B cell (primary cell): ENCODE results near the gene STAM. TPM values are rescaled to one million over a fixed set of nuclear protein-coding genes. Genes with fewer than 3 reads are reported as not detected.

Experiments
- ATAC-seq: fragments of 200-7000 bp; cut with Tn5 transposase; one replicate; pipeline ENCODE4 v1.10.0; 2021; ENCODE audit warnings: low read depth, mild to moderate bottlenecking, moderate number of reproducible peaks, moderate library complexity
- CTCF ChIA-PET: fragments of 350-600 bp; sonication (Branson Sonifier 250); formaldehyde crosslinking; loops from one replicate; lab custom pipeline; 2021; ENCODE audit warnings: antibody characterized with exemption, inconsistent platforms; lab: Charles Lee
- POLR2A ChIA-PET: fragments of 350-600 bp; sonication (Branson Sonifier 250); formaldehyde crosslinking; loops from one replicate; lab custom pipeline; 2021; ENCODE audit warnings: antibody characterized with exemption; lab: Charles Lee
- DNase-seq: peaks from one replicate; pipeline ENCODE4 v3.0.0; 2013
- H2AFZ ChIP-seq: 2 replicates; pipeline ENCODE4 v1.6.1; 2012; ENCODE audit warnings: mild to moderate bottlenecking, low read depth, low read length; ENCODE audit not compliant: insufficient read depth, poor library complexity, severe bottlenecking
- H3K27ac ChIP-seq, 2 donors: 1 replicate in 1 of 2; 2 replicates in 1 of 2; pipeline ENCODE4 v1.5.1; 2012 to 2013; ENCODE audit warnings: low read length in 2 of 2, mild to moderate bottlenecking in 2 of 2, moderate library complexity in 1 of 2
- H3K27me3 ChIP-seq, 4 experiments: fragments of 200-600 bp in 1 of 4; sonication (generic) in 1 of 4; replicated peaks in 1 of 4; 1 replicate in 2 of 4; 2 replicates in 2 of 4; pipeline versions ENCODE4 v1.6.1 to v1.7.0; 2013 to 2016; ENCODE audit warnings: low read length in 3 of 4, mild to moderate bottlenecking in 2 of 4, mixed read lengths in 1 of 4, moderate library complexity in 1 of 4; ENCODE audit not compliant: insufficient read depth in 4 of 4, control insufficient read depth in 3 of 4; ENCODE audit errors: control extremely low read depth in 1 of 4
- H3K36me3 ChIP-seq, 2 experiments: replicated peaks in 1 of 2; 1 replicate in 1 of 2; 2 replicates in 1 of 2; pipeline versions ENCODE4 v1.6.1 to v1.7.1; 2013; ENCODE audit warnings: low read length in 1 of 2; ENCODE audit not compliant: insufficient read depth in 2 of 2, control insufficient read depth in 1 of 2; ENCODE audit errors: control extremely low read depth in 1 of 2, extremely low read depth in 1 of 2
- H3K4me1 ChIP-seq, 2 donors: fragments of 200-600 bp in 1 of 2; sonication (generic) in 1 of 2; 1 replicate in 1 of 2; 2 replicates in 1 of 2; pipeline versions ENCODE4 v1.5.1 to v1.6.1; 2013 to 2017; ENCODE audit warnings: low read length in 2 of 2; ENCODE audit not compliant: control insufficient read depth in 2 of 2, insufficient read depth in 2 of 2
- H3K4me2 ChIP-seq: replicated peaks from 2 replicates; pipeline ENCODE3; 2012; ENCODE audit warnings: mild to moderate bottlenecking, low read depth, low read length; ENCODE audit not compliant: poor library complexity, severe bottlenecking
- H3K4me3 ChIP-seq, 5 experiments: fragments of 200-600 bp in 1 of 5; sonication (generic) in 1 of 5; 1 replicate in 3 of 5; 2 replicates in 2 of 5; pipeline versions ENCODE4 v1.5.1 to v1.7.0; 2011 to 2016; ENCODE audit warnings: low read length in 4 of 5, mild to moderate bottlenecking in 4 of 5, low read depth in 2 of 5, control low read depth in 1 of 5, moderate library complexity in 1 of 5; ENCODE audit not compliant: insufficient read depth in 1 of 5; ENCODE audit errors: control extremely low read depth in 1 of 5, extremely low read depth in 1 of 5
- H3K79me2 ChIP-seq: fragments of 200-600 bp; sonication (generic); one replicate; pipeline ENCODE4 v1.6.0; 2016; ENCODE audit warnings: low read length; ENCODE audit not compliant: control insufficient read depth, insufficient read depth
- H3K9ac ChIP-seq: fragments of 200-600 bp; sonication (generic); 2 replicates; pipeline ENCODE4 v1.6.1; 2017; ENCODE audit warnings: mild to moderate bottlenecking, low read length, moderate library complexity
- H3K9me3 ChIP-seq, 3 donors: one replicate each; pipeline versions ENCODE4 v1.6.1 to v1.7.1; 2013; ENCODE audit warnings: low read length in 2 of 3; ENCODE audit not compliant: control insufficient read depth in 2 of 3, insufficient read depth in 1 of 3; ENCODE audit errors: control extremely low read depth in 1 of 3
- H4K20me1 ChIP-seq: 2 replicates; pipeline ENCODE4 v1.6.0; 2012; ENCODE audit warnings: mild to moderate bottlenecking, low read length; ENCODE audit not compliant: insufficient read depth, control insufficient read depth, poor library complexity, severe bottlenecking
- H3K27ac Mint-ChIP-seq: one replicate; pipeline ENCODE4 v1.8.0; 2021; ENCODE audit warnings: mixed read lengths
- H3K27me3 Mint-ChIP-seq: one replicate; pipeline ENCODE4 v1.8.0; 2021; ENCODE audit warnings: mixed read lengths
- H3K4me1 Mint-ChIP-seq: one replicate; pipeline ENCODE4 v1.8.0; 2021; ENCODE audit warnings: mixed read lengths
- H3K4me3 Mint-ChIP-seq: one replicate; pipeline ENCODE4 v1.8.0; 2021; ENCODE audit warnings: mixed read lengths
- H3K9me3 Mint-ChIP-seq: one replicate; pipeline ENCODE4 v1.8.0; 2022; ENCODE audit warnings: mixed read lengths; ENCODE audit not compliant: insufficient read depth
- EZH2 ChIP-seq: IDR thresholded peaks from 2 replicates; pipeline ENCODE4 v1.6.1; 2012; ENCODE audit warnings: borderline replicate concordance, low read depth, mild to moderate bottlenecking, moderate library complexity, low read length; ENCODE audit not compliant: insufficient read depth, poor library complexity, severe bottlenecking
- whole genome bisulfite sequencing: methylation state at CpG from one replicate; pipeline ENCODE4 v1.1.5; 2013; ENCODE audit warnings: missing lambda C conversion rate; ENCODE audit not compliant: insufficient coverage; 5-methylcytosine and 5-hydroxymethylcytosine counted together
- intact Hi-C: fragments of 100-400 bp; cut with micrococcal nuclease; formaldehyde crosslinking; loops from one replicate; pipeline ENCODE4 v1.10.0; 2022
- polyA plus RNA-seq: library from polyadenylated mRNA; depleted of rRNA; stranded (reverse); fragments of >200 nt; gene quantifications from 2 replicates; pipeline ENCODE4 v1.2.3, GENCODE V29; 2012
- total RNA-seq, 2 donors: library from RNA; stranded (reverse); fragments of 120-200 nt in 1 of 2; gene quantifications; 1 replicate in 1 of 2; 2 replicates in 1 of 2; pipeline versions ENCODE4 v1.2.3 to v1.2.4, GENCODE V29; 2013 to 2022
- TF ChIP-seq, protein P1 (sequence below): fragments of 200-600 bp; IDR thresholded peaks from one replicate; pipeline ENCODE4 v1.8.0; 2022; ENCODE audit warnings: antibody characterized with exemption, mild to moderate bottlenecking

STAM gene
- total and polyA plus RNA-seq, 2 donors (not counting 1 experiment from before 2014, with no cell fraction given), result 9.1 to 35.1 TPM

DNA sequence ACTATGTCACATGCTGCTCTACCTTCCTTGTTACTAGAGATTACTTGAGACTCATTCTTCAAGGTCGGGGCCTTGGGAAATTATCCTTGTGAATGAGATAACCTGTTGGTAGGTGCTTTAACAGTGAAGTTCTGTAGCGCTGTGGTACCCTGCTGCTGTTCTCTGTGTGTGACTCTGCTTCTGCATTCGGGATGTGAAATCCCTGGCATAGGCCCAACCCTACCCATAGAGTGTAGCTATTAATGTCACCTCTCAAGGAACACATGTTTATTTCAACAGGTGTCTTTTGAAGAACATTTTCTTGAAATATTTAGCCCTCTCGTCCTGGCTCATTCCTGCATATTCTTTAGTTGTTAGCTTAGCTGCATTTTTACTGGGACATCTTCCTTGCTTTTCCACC lies 66.2 kb downstream of the STAM start:
- Histone ChIP-seq H3K4me1 (no peaks in the 10 kb centered on the region), H3K36me3 (peaks cover 11 to 50% of the 10 kb centered on the region in 2 experiments), H3K4me2 (no peak overlapping the region), H3K27me3 (no peaks in the 10 kb centered on the region), H3K9me3 (no peaks in the 10 kb centered on the region), H3K79me2 (no peaks in the 10 kb centered on the region), H2AFZ (no peak overlapping the region), H3K4me3 (no peak overlapping the region), H3K27ac (no peak overlapping the region), H3K9ac (no peak overlapping the region), H4K20me1 (no peaks in the 10 kb centered on the region)
- no peak for ATAC-seq
- no peak overlapping the region for H3K4me3 Mint-ChIP-seq
- H3K4me1 Mint-ChIP-seq, result no peaks in the 10 kb centered on the region
- H3K9me3 Mint-ChIP-seq, result no peaks in the 10 kb centered on the region
- intact Hi-C loops, result no loop called here
- TF ChIP-seq EZH2, result no peak
- TF ChIP-seq, protein P1, sequence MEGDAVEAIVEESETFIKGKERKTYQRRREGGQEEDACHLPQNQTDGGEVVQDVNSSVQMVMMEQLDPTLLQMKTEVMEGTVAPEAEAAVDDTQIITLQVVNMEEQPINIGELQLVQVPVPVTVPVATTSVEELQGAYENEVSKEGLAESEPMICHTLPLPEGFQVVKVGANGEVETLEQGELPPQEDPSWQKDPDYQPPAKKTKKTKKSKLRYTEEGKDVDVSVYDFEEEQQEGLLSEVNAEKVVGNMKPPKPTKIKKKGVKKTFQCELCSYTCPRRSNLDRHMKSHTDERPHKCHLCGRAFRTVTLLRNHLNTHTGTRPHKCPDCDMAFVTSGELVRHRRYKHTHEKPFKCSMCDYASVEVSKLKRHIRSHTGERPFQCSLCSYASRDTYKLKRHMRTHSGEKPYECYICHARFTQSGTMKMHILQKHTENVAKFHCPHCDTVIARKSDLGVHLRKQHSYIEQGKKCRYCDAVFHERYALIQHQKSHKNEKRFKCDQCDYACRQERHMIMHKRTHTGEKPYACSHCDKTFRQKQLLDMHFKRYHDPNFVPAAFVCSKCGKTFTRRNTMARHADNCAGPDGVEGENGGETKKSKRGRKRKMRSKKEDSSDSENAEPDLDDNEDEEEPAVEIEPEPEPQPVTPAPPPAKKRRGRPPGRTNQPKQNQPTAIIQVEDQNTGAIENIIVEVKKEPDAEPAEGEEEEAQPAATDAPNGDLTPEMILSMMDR, result no peak
- H3K27ac Mint-ChIP-seq, result no peak overlapping the region
- no peak for DNase-seq
- ChIA-PET POLR2A (no interaction called here), CTCF (no interaction called here)
- WGBS, result 100% methylated on average over 2 of the region's 4 CpGs
- H3K27me3 Mint-ChIP-seq, result no peaks in the 10 kb centered on the region

DNA sequence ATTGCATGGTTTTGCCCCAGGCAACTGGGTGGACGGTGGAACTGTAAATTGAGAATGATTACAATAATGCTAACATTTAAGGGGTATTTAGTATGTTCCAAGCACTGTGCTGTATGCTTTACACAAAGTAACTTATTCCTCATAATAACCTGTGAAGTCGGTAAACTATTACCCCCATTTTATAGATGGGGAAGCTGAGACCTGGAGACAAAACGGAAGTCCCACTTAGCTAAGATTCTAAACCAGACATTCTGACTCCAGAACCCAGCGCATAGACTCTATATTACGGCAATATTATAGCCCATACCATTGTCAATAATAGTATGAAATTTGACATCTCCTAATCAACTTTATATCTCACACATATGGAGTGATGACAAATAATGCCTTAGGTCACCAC lies 68.1 kb downstream of the STAM start:
- WGBS, result no CpG with 5 or more reads among the region's 5 CpGs
- ATAC-seq (no peak), DNase-seq (no peak)
- Mint-ChIP-seq H3K27ac (no peak overlapping the region), H3K4me3 (no peak overlapping the region), H3K9me3 (no peaks in the 10 kb centered on the region), H3K27me3 (no peaks in the 10 kb centered on the region), H3K4me1 (no peaks in the 10 kb centered on the region)
- ChIA-PET CTCF (interaction anchor here (0.6 kb wide), 1 partner anchor 96 kb away, joined by 4 read pairs; no protein-coding TSS in a partner anchor), POLR2A (no interaction called here)
- Histone ChIP-seq H3K9me3 (no peaks in the 10 kb centered on the region), H3K27me3 (no peaks in the 10 kb centered on the region), H3K9ac (no peak overlapping the region), H3K27ac (no peak overlapping the region), H3K4me1 (no peaks in the 10 kb centered on the region), H3K36me3 (peaks cover 7 to 48% of the 10 kb centered on the region in 2 experiments), H3K79me2 (no peaks in the 10 kb centered on the region), H2AFZ (no peak overlapping the region), H4K20me1 (no peaks in the 10 kb centered on the region), H3K4me3 (no peak overlapping the region), H3K4me2 (no peak overlapping the region)
- intact Hi-C loops, result no loop called here
- TF ChIP-seq, protein P1, result no peak
- TF ChIP-seq EZH2, result no peak
